ENCODE data around the gene NSMCE4A. TPM values are rescaled to one million over a fixed set of nuclear protein-coding genes. Genes with fewer than 3 reads are reported as not detected.

NSMCE4A gene
- total and polyA plus RNA-seq, 9 of the 15 experiments (the other 6 are each of a cell fraction or from before 2014, with no cell fraction given): 8.4 to 88.5 (median 46.4) TPM

DNA sequence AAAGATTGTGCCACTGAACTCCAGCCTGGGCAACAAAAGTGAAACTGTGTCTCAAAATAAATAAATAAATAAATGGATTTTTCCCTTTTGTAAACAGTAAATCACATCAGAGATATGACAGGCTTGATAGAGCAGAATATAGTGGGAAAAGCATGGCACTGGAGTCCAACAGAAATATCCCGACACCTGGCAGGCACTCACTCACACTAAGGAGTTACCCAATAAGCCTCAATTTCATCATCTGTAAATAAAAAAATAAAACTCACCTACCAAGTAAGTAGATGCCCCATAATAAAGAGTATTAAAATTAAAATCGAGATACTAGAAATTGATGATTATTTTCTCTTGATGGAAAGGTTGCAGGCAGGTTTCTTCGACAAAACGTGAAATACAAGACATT is 48.9 kb downstream of the NSMCE4A start:
- ATAC-seq (no peak), FAIRE-seq (no peak), DNase-seq (ENCODE audit: extremely low read depth in 1 of 4, low spot score in 3 of 4) (no peak)
- H3K4me3 ChIP-seq: no peak overlapping the region
- no peak overlapping the region for H2AFZ ChIP-seq (ENCODE audit: low read depth, low read length)
- CTCF ChIA-PET (ENCODE audit: low intra/inter-chr PET ratio): no interaction called here
- peaks cover 31% of the 10 kb centered on the region for H3K79me2 ChIP-seq (ENCODE audit: control insufficient read depth, insufficient read depth, low read length)
- in situ Hi-C loops (cut with MboI): no loop called here
- no peak overlapping the region for H3K27ac ChIP-seq (ENCODE audit: extremely low read depth, low read depth, low read length)
- intact Hi-C loops (cut with micrococcal nuclease): no loop called here
- H3K36me3 ChIP-seq (ENCODE audit: control insufficient read depth, insufficient read depth, low read length): peaks cover 10% of the 10 kb centered on the region; the same call in 1 of the 3 replicates
- H3K27me3 ChIP-seq (ENCODE audit: control insufficient read depth in 2 of 2, insufficient read depth in 2 of 2, low read length in 2 of 2): no peaks in the 10 kb centered on the region
- 53% methylated on average over 4 of the region's 4 CpGs for WGBS (ENCODE audit: insufficient coverage, low coverage, missing lambda C conversion rate)
- peak overlapping the region in 1 of 2 experiments; percentile 91; a peak in 1 of 4 replicates for H3K9ac ChIP-seq (ENCODE audit: insufficient read depth in 1 of 2, low read depth in 2 of 2, low read length in 2 of 2)
- POLR2A ChIA-PET: no interaction called here
- peaks cover 6 to 10% of the 10 kb centered on the region in 2 experiments; a peak in 4 of 5 replicates for H3K4me1 ChIP-seq (replicated peaks in 1 of 2; ENCODE audit: control insufficient read depth in 2 of 2, insufficient read depth in 2 of 2, low read length in 2 of 2)
- no peaks in the 10 kb centered on the region for H3K9me1 ChIP-seq (ENCODE audit: control insufficient read depth, insufficient read depth, low read length)
- H3K9me3 ChIP-seq (replicated peaks; ENCODE audit: control insufficient read depth, insufficient read depth, low read depth, low read length): no peaks in the 10 kb centered on the region
- no peak overlapping the region for H3K4me2 ChIP-seq (ENCODE audit: insufficient read depth, low read length)
- TF ChIP-seq FOXK1 (CRISPR knock-in tag; IDR thresholded peaks at IDR 0.05; ENCODE audit: borderline replicate concordance) (no peak), CEBPG (CRISPR knock-in tag; IDR thresholded peaks at IDR 0.05) (no peak), CEBPG (tag; conservative IDR thresholded peaks at IDR 0.05 in 1 of 2, IDR thresholded peaks at IDR 0.05 in 1 of 2) (0 out of 4 replicates have a peak, but pooled peaks of 1 of the 2 experiments have one; percentile 6)
- BruUV-seq (replicated peaks): no TSS peak
- no peaks in the 10 kb centered on the region for H4K20me1 ChIP-seq (replicated peaks; ENCODE audit: control insufficient read depth, insufficient read depth, low read length)

DNA sequence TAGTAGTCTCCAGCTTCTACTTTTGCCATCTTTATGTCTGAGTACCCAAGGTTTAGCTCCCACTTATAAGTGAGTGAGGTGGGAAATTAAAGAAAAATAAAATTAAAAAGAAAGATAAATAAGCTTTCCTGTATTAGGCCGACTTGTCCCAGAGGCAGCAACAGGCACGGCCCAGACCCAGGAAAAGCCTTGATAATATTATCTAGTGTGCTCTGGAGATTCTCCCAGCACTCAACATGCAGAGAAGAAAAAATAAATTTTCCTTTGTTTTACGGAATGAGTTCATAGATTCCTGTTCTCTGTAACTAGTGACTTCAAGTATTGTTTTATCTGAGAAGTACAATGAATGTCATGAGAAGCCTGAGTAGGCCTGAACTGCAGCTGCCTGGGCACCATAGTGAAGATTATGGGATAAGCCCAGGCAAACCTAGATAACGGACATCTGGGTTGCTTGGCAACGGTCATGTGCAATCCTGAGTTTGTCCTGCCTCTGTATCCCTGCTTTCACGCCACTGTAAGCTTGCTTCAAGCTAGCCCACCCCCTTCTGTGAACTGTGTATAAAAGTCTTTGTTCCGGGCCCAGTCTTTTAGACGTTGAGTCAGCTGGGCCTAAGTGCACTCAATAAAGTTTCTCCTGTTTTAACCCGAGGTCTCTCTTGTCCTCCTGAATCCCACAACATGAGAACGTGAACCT is 53.6 kb downstream of the NSMCE4A start:
- H3K9me1 ChIP-seq (ENCODE audit: control insufficient read depth, insufficient read depth, low read length): no peaks in the 10 kb centered on the region
- FAIRE-seq (no peak), DNase-seq (ENCODE audit: extremely low read depth in 1 of 4, low spot score in 3 of 4) (peak in 1 of 4 experiments; percentile 24), ATAC-seq (no peak)
- H3K4me3 ChIP-seq: no peak overlapping the region
- in situ Hi-C loops (cut with MboI): loop anchor here (25.0 kb wide), 1 partner anchor 984 kb away; no protein-coding TSS in a partner anchor
- no peak overlapping the region; the same call in 2 of the 3 replicates for H3K27ac ChIP-seq (ENCODE audit: extremely low read depth, low read depth, low read length)
- 46% methylated on average over 9 of the region's 10 CpGs for WGBS (ENCODE audit: insufficient coverage, low coverage, missing lambda C conversion rate)
- POLR2A ChIA-PET: interaction anchor here (0.6 kb wide), 1 partner anchor 50 kb away, joined by 3 read pairs; no protein-coding TSS in a partner anchor
- H3K4me1 ChIP-seq (replicated peaks in 1 of 2; ENCODE audit: control insufficient read depth in 2 of 2, insufficient read depth in 2 of 2, low read length in 2 of 2): peaks cover 0 to 6% of the 10 kb centered on the region in 2 experiments; a peak in 3 of 5 replicates
- peaks cover 13% of the 10 kb centered on the region; the same call in 1 of the 3 replicates for H3K36me3 ChIP-seq (ENCODE audit: control insufficient read depth, insufficient read depth, low read length)
- CTCF ChIA-PET (ENCODE audit: low intra/inter-chr PET ratio): no interaction called here
- no TSS peak for BruUV-seq (replicated peaks)
- H3K27me3 ChIP-seq (ENCODE audit: control insufficient read depth in 2 of 2, insufficient read depth in 2 of 2, low read length in 2 of 2): no peaks in the 10 kb centered on the region
- peaks cover 10% of the 10 kb centered on the region for H3K79me2 ChIP-seq (ENCODE audit: control insufficient read depth, insufficient read depth, low read length)
- no peak overlapping the region for H3K9ac ChIP-seq (ENCODE audit: insufficient read depth in 1 of 2, low read depth in 2 of 2, low read length in 2 of 2)
- H3K9me3 ChIP-seq (replicated peaks; ENCODE audit: control insufficient read depth, insufficient read depth, low read depth, low read length): no peaks in the 10 kb centered on the region
- no peaks in the 10 kb centered on the region for H4K20me1 ChIP-seq (replicated peaks; ENCODE audit: control insufficient read depth, insufficient read depth, low read length)
- H3K4me2 ChIP-seq (ENCODE audit: insufficient read depth, low read length): no peak overlapping the region; the same call in 1 of the 2 replicates
- no peak overlapping the region for H2AFZ ChIP-seq (ENCODE audit: low read depth, low read length)
- intact Hi-C loops (cut with micrococcal nuclease): no loop called here
- peak; percentile 80 for TF ChIP-seq RFX1 (IDR thresholded peaks at IDR 0.05)

Measured in K562 (cell line).